ENCODE measurements around the gene DPH7. TPM values are rescaled to one million over a fixed set of nuclear protein-coding genes. Genes with fewer than 3 reads are reported as not detected.
A peak's percentile ranks its signal among the peaks of the same experiment; 100 is the strongest.
"Not testable (repeated sequence)": the region's sequence is repeated elsewhere in the genome, so short reads cannot be mapped to it uniquely, and the experiment has no call there.

DPH7 gene
- polyA plus RNA-seq (ENCODE audit: low read depth in 6 of 6) = 10 to 100 TPM; 19.1 to 53.9 (median 32.6) TPM

GRCh38 chr9:137578518-137579258 lies at the start of gene DPH7:
TSS of gene DPH7 (minus strand) at chr9:137578925. CDS start at chr9:137578777, 148 bp downstream.
- Mint-ChIP-seq H3K9me3 (no peaks in the 10 kb centered on the region), H3K27me3 (no peaks in the 10 kb centered on the region), H3K27ac (peak within 1 kb of the TSS in 4 of 6 donors; percentile 34 to 85 (median 63))

GRCh38 chr9:137627406-137627805 lies 48.7 kb upstream of the DPH7 start:
- DNase-seq; H3K36me3 Mint-ChIP-seq; H3K9me3 Mint-ChIP-seq; ATAC-seq (ENCODE audit: low read depth in 2 of 2); H3K27me3 Mint-ChIP-seq: not testable (repeated sequence)
- H3K4me3 Mint-ChIP-seq = peak overlapping the region in 1 of 8 donors; percentile 2
- peak overlapping the region in 2 of 6 donors; percentile 47 to 72 for H3K27ac Mint-ChIP-seq
- H3K4me1 Mint-ChIP-seq = peaks cover 44 to 77% (median 55%) of the 10 kb centered on the region in 3 donors

More at GRCh38 chr9:137578518-137579258, at the start of gene DPH7:
- DNase-seq = peak; percentile 94
- Mint-ChIP-seq H3K4me1 (peaks cover 21 to 40% (median 34%) of the 10 kb centered on the region in 3 donors), H3K36me3 (peaks cover 8 to 12% of the 10 kb centered on the region in 2 donors), H3K4me3 (peak within 1 kb of the TSS; percentile 76 to 93 (median 84))
- peak; percentile 98 to 99 for ATAC-seq (ENCODE audit: low read depth in 2 of 2)

- Mint-ChIP-seq H3K4me1 (peaks cover 37 to 75% (median 50%) of the 10 kb centered on the region in 3 donors), H3K27me3 (no peaks in the 10 kb centered on the region), H3K36me3 (peaks cover 0 to 7% of the 10 kb centered on the region in 2 donors), H3K9me3 (no peaks in the 10 kb centered on the region), H3K4me3 (peak overlapping the region in 3 of 8 donors; percentile 9 to 65 (median 60)), H3K27ac (peak overlapping the region in 2 of 6 donors; percentile 39 to 72)
- ATAC-seq (ENCODE audit: low read depth in 2 of 2) (no peak), DNase-seq (no peak)
These were observed 47.7 kb upstream of the DPH7 start for GRCh38 chr9:137626464-137626863.

GRCh38 chr9:137622211-137622610 lies 43.5 kb upstream of the DPH7 start:
- ATAC-seq (ENCODE audit: low read depth in 2 of 2); DNase-seq; H3K36me3 Mint-ChIP-seq; H3K9me3 Mint-ChIP-seq; H3K27me3 Mint-ChIP-seq: not testable (repeated sequence)
- H3K27ac Mint-ChIP-seq = peak overlapping the region in 1 of 6 donors; percentile 67
- H3K4me1 Mint-ChIP-seq = peaks cover 31 to 69% (median 49%) of the 10 kb centered on the region in 3 donors
- H3K4me3 Mint-ChIP-seq = peak overlapping the region in 5 of 8 donors; percentile 35 to 76 (median 64)

- Mint-ChIP-seq H3K4me3 (peak overlapping the region in 6 of 8 donors; percentile 47 to 97 (median 78)), H3K4me1 (peaks cover 28 to 68% (median 46%) of the 10 kb centered on the region in 3 donors)
- no peak for ATAC-seq (ENCODE audit: low read depth in 2 of 2)
These were observed 42.5 kb upstream of the DPH7 start for GRCh38 chr9:137621131-137621757.

GRCh38 chr9:137620581-137620980 lies 41.9 kb upstream of the DPH7 start:
- H3K4me1 Mint-ChIP-seq = peaks cover 26 to 66% (median 44%) of the 10 kb centered on the region in 3 donors
- H3K9me3 Mint-ChIP-seq = no peaks in the 10 kb centered on the region
- ATAC-seq (ENCODE audit: low read depth in 2 of 2) = no peak

More at GRCh38 chr9:137621131-137621757, 42.5 kb upstream of the DPH7 start:
- Mint-ChIP-seq H3K9me3 (no peaks in the 10 kb centered on the region), H3K36me3 (no peaks in the 10 kb centered on the region), H3K27me3 (no peaks in the 10 kb centered on the region), H3K27ac (peak overlapping the region in 2 of 6 donors; percentile 56 to 69)
- DNase-seq = no peak

GRCh38 chr9:137620048-137620405 lies 41.3 kb upstream of the DPH7 start:
- H3K4me1 Mint-ChIP-seq = peaks cover 21 to 60% (median 38%) of the 10 kb centered on the region in 3 donors
- peak overlapping the region; percentile 85 to 97 (median 92) for H3K4me3 Mint-ChIP-seq
- DNase-seq = no peak
- peak overlapping the region in 4 of 6 donors; percentile 74 to 93 (median 87) for H3K27ac Mint-ChIP-seq
- H3K27me3 Mint-ChIP-seq = no peaks in the 10 kb centered on the region
- no peak for ATAC-seq (ENCODE audit: low read depth in 2 of 2)
- H3K36me3 Mint-ChIP-seq = no peaks in the 10 kb centered on the region
- H3K9me3 Mint-ChIP-seq = no peaks in the 10 kb centered on the region

More at GRCh38 chr9:137620581-137620980, 41.9 kb upstream of the DPH7 start:
- DNase-seq = no peak
- Mint-ChIP-seq H3K36me3 (no peaks in the 10 kb centered on the region), H3K27me3 (no peaks in the 10 kb centered on the region), H3K4me3 (peak overlapping the region in 7 of 8 donors; percentile 22 to 97 (median 71)), H3K27ac (peak overlapping the region in 1 of 6 donors; percentile 56)

- Mint-ChIP-seq H3K9me3 (peaks cover 0 to 2% (median 0%) of the 10 kb centered on the region in 7 donors), H3K27ac (peak overlapping the region; percentile 74 to 97 (median 87)), H3K36me3 (no peaks in the 10 kb centered on the region), H3K4me1 (peaks cover 23 to 54% (median 42%) of the 10 kb centered on the region in 3 donors), H3K27me3 (no peaks in the 10 kb centered on the region), H3K4me3 (peak overlapping the region; percentile 85 to 97 (median 92))
- DNase-seq = peak; percentile 45
- peak; percentile 39 to 41 for ATAC-seq (ENCODE audit: low read depth in 2 of 2)
These were observed 40.7 kb upstream of the DPH7 start for GRCh38 chr9:137619240-137620047.

- ATAC-seq (ENCODE audit: low read depth in 2 of 2) (peak; percentile 81 to 84), DNase-seq (peak; percentile 94)
- H3K4me1 Mint-ChIP-seq = peaks cover 23 to 48% (median 42%) of the 10 kb centered on the region in 3 donors
- H3K27ac Mint-ChIP-seq = peak within 1 kb of the TSS; percentile 85 to 97 (median 90)
- H3K36me3 Mint-ChIP-seq = no peaks in the 10 kb centered on the region
- peak within 1 kb of the TSS; percentile 85 to 97 (median 94) for H3K4me3 Mint-ChIP-seq
- H3K27me3 Mint-ChIP-seq = no peaks in the 10 kb centered on the region
- H3K9me3 Mint-ChIP-seq = peaks cover 0 to 2% (median 0%) of the 10 kb centered on the region in 7 donors
These were observed 39.7 kb upstream of the DPH7 start, which contains the start of gene EHMT1 for GRCh38 chr9:137618105-137619067. TSS of gene EHMT1 (plus strand) at chr9:137619005. CDS start at chr9:137619029, 24 bp downstream.

- Mint-ChIP-seq H3K9me3 (peaks cover 0 to 2% (median 0%) of the 10 kb centered on the region in 7 donors), H3K4me3 (peak overlapping the region in 2 of 8 donors; percentile 37 to 87), H3K27me3 (no peaks in the 10 kb centered on the region), H3K4me1 (peaks cover 24 to 33% (median 31%) of the 10 kb centered on the region in 3 donors), H3K27ac (no peak overlapping the region), H3K36me3 (no peaks in the 10 kb centered on the region)
- DNase-seq (no peak), ATAC-seq (ENCODE audit: low read depth in 2 of 2) (no peak)
These were observed 36.7 kb upstream of the DPH7 start for GRCh38 chr9:137615387-137615871.

GRCh38 chr9:137614631-137615386 lies 36.1 kb upstream of the DPH7 start:
- H3K4me1 Mint-ChIP-seq = peaks cover 21 to 32% (median 28%) of the 10 kb centered on the region in 3 donors
- no peak for ATAC-seq (ENCODE audit: low read depth in 2 of 2)
- no peaks in the 10 kb centered on the region for H3K27me3 Mint-ChIP-seq
- peak overlapping the region in 1 of 8 donors; percentile 51 for H3K4me3 Mint-ChIP-seq
- H3K9me3 Mint-ChIP-seq = peaks cover 0 to 2% (median 0%) of the 10 kb centered on the region in 7 donors
- no peak overlapping the region for H3K27ac Mint-ChIP-seq
- no peaks in the 10 kb centered on the region for H3K36me3 Mint-ChIP-seq
- DNase-seq = no peak
